Stimulated activated naive B cell treated with anti-CD40 and anti-IgM and Interleukin-4, amounts not matched to agents 10 μg/mL and 1 μg/mL and 100 μg/mL, for 72 hours (primary cell): ENCODE data around the gene ATP8B2.
"Not testable (repeated sequence)": the region's sequence is repeated elsewhere in the genome, so short reads cannot be mapped to it uniquely, and the experiment has no call there.

Source experiments
- ATAC-seq, 2 donors: fragments of 150-1000 bp; cut with Tn5 transposase; replicated peaks; 2 replicates each; pipeline ENCODE4 v1.10.0; 2021; ENCODE audit warnings: moderate library complexity in 1 of 2
- DNase-seq: peaks from one replicate; pipeline ENCODE4 v3.0.0; 2021
- H3K27ac Mint-ChIP-seq: one replicate; pipeline ENCODE4 v1.8.0; 2022; ENCODE audit warnings: mild to moderate bottlenecking, mixed read lengths
- H3K27me3 Mint-ChIP-seq, 2 donors: one replicate each; pipeline ENCODE4 v1.8.0; 2022; ENCODE audit warnings: mixed read lengths in 2 of 2
- H3K36me3 Mint-ChIP-seq, 2 donors: one replicate each; pipeline ENCODE4 v1.8.0; 2022; ENCODE audit warnings: mixed read lengths in 2 of 2, mild to moderate bottlenecking in 1 of 2
- H3K4me1 Mint-ChIP-seq, 2 donors: one replicate each; pipeline ENCODE4 v1.8.0; 2022; ENCODE audit warnings: mixed read lengths in 2 of 2, mild to moderate bottlenecking in 1 of 2
- H3K4me3 Mint-ChIP-seq, 2 donors: one replicate each; pipeline ENCODE4 v1.8.0; 2022; ENCODE audit warnings: mild to moderate bottlenecking in 2 of 2, mixed read lengths in 2 of 2, moderate library complexity in 1 of 2
- H3K9me3 Mint-ChIP-seq, 2 donors: one replicate each; pipeline ENCODE4 v1.8.0; 2022; ENCODE audit warnings: mixed read lengths in 2 of 2, mild to moderate bottlenecking in 1 of 2

ATP8B2 gene

GRCh38 chr1:154312229-154313065 lies 12.9 kb upstream of the ATP8B2 start:
- DNase-seq, H3K27ac Mint-ChIP-seq: not testable (repeated sequence)

GRCh38 chr1:154313066-154313356 lies 12.3 kb upstream of the ATP8B2 start:
- peaks cover 21 to 24% of the 10 kb centered on the region in 2 donors for H3K27me3 Mint-ChIP-seq
- H3K27ac Mint-ChIP-seq: no peak overlapping the region
- ATAC-seq (no peak), DNase-seq (no peak)
- H3K4me3 Mint-ChIP-seq: no peak overlapping the region
- peaks cover 4% of the 10 kb centered on the region in 2 donors for H3K9me3 Mint-ChIP-seq
- no peaks in the 10 kb centered on the region for H3K36me3 Mint-ChIP-seq
- no peaks in the 10 kb centered on the region for H3K4me1 Mint-ChIP-seq

More at GRCh38 chr1:154312229-154313065, 12.9 kb upstream of the ATP8B2 start:
- not testable (repeated sequence) for H3K36me3 Mint-ChIP-seq, H3K4me1 Mint-ChIP-seq, H3K4me3 Mint-ChIP-seq, H3K9me3 Mint-ChIP-seq, ATAC-seq
- peaks cover 15 to 19% of the 10 kb centered on the region in 2 donors for H3K27me3 Mint-ChIP-seq

- not testable (repeated sequence) for ATAC-seq, H3K36me3 Mint-ChIP-seq, H3K9me3 Mint-ChIP-seq, DNase-seq, H3K27ac Mint-ChIP-seq, H3K4me1 Mint-ChIP-seq, H3K4me3 Mint-ChIP-seq
- H3K27me3 Mint-ChIP-seq: peaks cover 25 to 28% of the 10 kb centered on the region in 2 donors
Measured at GRCh38 chr1:154314226-154314625, 11.1 kb upstream of the ATP8B2 start.

- H3K4me1 Mint-ChIP-seq: no peaks in the 10 kb centered on the region
- no peak overlapping the region for H3K27ac Mint-ChIP-seq
- peaks cover 1 to 4% of the 10 kb centered on the region in 2 donors for H3K9me3 Mint-ChIP-seq
- H3K36me3 Mint-ChIP-seq: no peaks in the 10 kb centered on the region
- peaks cover 33 to 44% of the 10 kb centered on the region in 2 donors for H3K27me3 Mint-ChIP-seq
- DNase-seq (no peak), ATAC-seq (no peak)
- H3K4me3 Mint-ChIP-seq: no peak overlapping the region
Measured at GRCh38 chr1:154316704-154317103, 8.6 kb upstream of the ATP8B2 start.

- Mint-ChIP-seq H3K4me1 (no peaks in the 10 kb centered on the region), H3K36me3 (no peaks in the 10 kb centered on the region), H3K4me3 (no peak overlapping the region), H3K27ac (no peak overlapping the region), H3K9me3 (peaks cover 1 to 4% of the 10 kb centered on the region in 2 donors), H3K27me3 (peaks cover 31 to 44% of the 10 kb centered on the region in 2 donors)
- DNase-seq (no peak), ATAC-seq (no peak)
Measured at GRCh38 chr1:154318386-154318785, 6.9 kb upstream of the ATP8B2 start.

GRCh38 chr1:154320882-154321608 lies 4.3 kb upstream of the ATP8B2 start, which contains the start of gene AQP10:
Gene AQP10 (plus strand): TSS chr1:154321093. CDS start chr1:154321156, 63 bp downstream.
- DNase-seq: no peak
- Mint-ChIP-seq H3K27me3 (peaks cover 28 to 44% of the 10 kb centered on the region in 2 donors), H3K9me3 (peaks cover 1 to 4% of the 10 kb centered on the region in 2 donors), H3K27ac (no peak within 1 kb of the TSS), H3K4me1 (peaks cover 7 to 11% of the 10 kb centered on the region in 2 donors), H3K4me3 (no peak within 1 kb of the TSS), H3K36me3 (no peaks in the 10 kb centered on the region)
- ATAC-seq: no peak

GRCh38 chr1:154321609-154321934 lies 3.8 kb upstream of the ATP8B2 start:
- DNase-seq, H3K27ac Mint-ChIP-seq, ATAC-seq, H3K4me3 Mint-ChIP-seq, H3K36me3 Mint-ChIP-seq, H3K9me3 Mint-ChIP-seq: not testable (repeated sequence)
- Mint-ChIP-seq H3K4me1 (peaks cover 11 to 16% of the 10 kb centered on the region in 2 donors), H3K27me3 (peaks cover 28 to 44% of the 10 kb centered on the region in 2 donors)

GRCh38 chr1:154323493-154323892 lies 1.8 kb upstream of the ATP8B2 start:
- no peaks in the 10 kb centered on the region for H3K36me3 Mint-ChIP-seq
- ATAC-seq: no peak
- DNase-seq: no peak
- H3K27me3 Mint-ChIP-seq: peaks cover 18 to 34% of the 10 kb centered on the region in 2 donors
- H3K9me3 Mint-ChIP-seq: no peaks in the 10 kb centered on the region
- no peak overlapping the region for H3K27ac Mint-ChIP-seq
- no peak overlapping the region for H3K4me3 Mint-ChIP-seq
- peaks cover 24 to 36% of the 10 kb centered on the region in 2 donors for H3K4me1 Mint-ChIP-seq

GRCh38 chr1:154324241-154324640 lies 1.1 kb upstream of the ATP8B2 start:
- no peaks in the 10 kb centered on the region for H3K36me3 Mint-ChIP-seq
- peaks cover 27 to 41% of the 10 kb centered on the region in 2 donors for H3K4me1 Mint-ChIP-seq
- no peak for ATAC-seq
- DNase-seq: no peak
- H3K27ac Mint-ChIP-seq: peak overlapping the region; percentile 25
- H3K4me3 Mint-ChIP-seq: peak overlapping the region; percentile 91 to 98
- H3K9me3 Mint-ChIP-seq: no peaks in the 10 kb centered on the region
- H3K27me3 Mint-ChIP-seq: peaks cover 18 to 29% of the 10 kb centered on the region in 2 donors

GRCh38 chr1:154325583-154326545 lies 539 bp downstream of the ATP8B2 start:
- no peak for DNase-seq
- H3K4me1 Mint-ChIP-seq: peaks cover 39 to 58% of the 10 kb centered on the region in 2 donors
- ATAC-seq: peak; percentile 29 to 32

GRCh38 chr1:154326546-154327465 lies 1.5 kb downstream of the ATP8B2 start:
- H3K4me3 Mint-ChIP-seq: peak overlapping the region; percentile 91 to 98
- DNase-seq (no peak), ATAC-seq (no peak)
- peaks cover 39 to 58% of the 10 kb centered on the region in 2 donors for H3K4me1 Mint-ChIP-seq
- H3K9me3 Mint-ChIP-seq: no peaks in the 10 kb centered on the region
- H3K27me3 Mint-ChIP-seq: peaks cover 8 to 11% of the 10 kb centered on the region in 2 donors
- H3K27ac Mint-ChIP-seq: peak overlapping the region; percentile 84
- peaks cover 6 to 17% of the 10 kb centered on the region in 2 donors for H3K36me3 Mint-ChIP-seq

More at GRCh38 chr1:154325583-154326545, 539 bp downstream of the ATP8B2 start:
- Mint-ChIP-seq H3K4me3 (peak overlapping the region; percentile 91 to 98), H3K27me3 (peaks cover 18 to 21% of the 10 kb centered on the region in 2 donors), H3K9me3 (no peaks in the 10 kb centered on the region), H3K36me3 (peaks cover 3 to 10% of the 10 kb centered on the region in 2 donors), H3K27ac (peak overlapping the region; percentile 84)

GRCh38 chr1:154327466-154328317 lies 2.4 kb downstream of the ATP8B2 start:
- peak in 1 of 2 donors; percentile 16 for ATAC-seq
- peaks cover 15 to 26% of the 10 kb centered on the region in 2 donors for H3K36me3 Mint-ChIP-seq
- peak overlapping the region; percentile 84 to 91 for H3K4me3 Mint-ChIP-seq
- H3K4me1 Mint-ChIP-seq: peaks cover 39 to 58% of the 10 kb centered on the region in 2 donors
- H3K27me3 Mint-ChIP-seq: peaks cover 3 to 4% of the 10 kb centered on the region in 2 donors
- no peak for DNase-seq
- peak overlapping the region; percentile 56 for H3K27ac Mint-ChIP-seq
- H3K9me3 Mint-ChIP-seq: no peaks in the 10 kb centered on the region
